Stimulated activated effector memory CD8-positive, alpha-beta T cell treated with anti-CD3 and anti-CD28 coated beads, Interleukin-12 subunit alpha, Interleukin-12 subunit beta, amount 100 ng/mL, for 72 hours (primary cell): ENCODE data around the gene PHRF1.

Experiments used
- ATAC-seq: fragments of 150-1000 bp; cut with Tn5 transposase; 2 replicates; pipeline ENCODE4 v1.10.0; 2021
- DNase-seq, 2 donors: peaks; one replicate each; pipeline ENCODE4 v3.0.0; 2021 to 2022; ENCODE audit warnings: low spot score in 2 of 2
- H3K27ac Mint-ChIP-seq: one replicate; pipeline ENCODE4 v1.8.0; 2022; ENCODE audit warnings: mild to moderate bottlenecking, mixed read lengths
- H3K36me3 Mint-ChIP-seq: one replicate; pipeline ENCODE4 v1.8.0; 2022; ENCODE audit warnings: mild to moderate bottlenecking, mixed read lengths
- H3K4me1 Mint-ChIP-seq: one replicate; pipeline ENCODE4 v1.8.0; 2022; ENCODE audit warnings: mixed read lengths
- H3K4me3 Mint-ChIP-seq: one replicate; pipeline ENCODE4 v1.8.0; 2022; ENCODE audit warnings: mild to moderate bottlenecking, mixed read lengths
- H3K9me3 Mint-ChIP-seq: one replicate; pipeline ENCODE4 v1.8.0; 2022; ENCODE audit warnings: mixed read lengths

PHRF1 gene, protein sequence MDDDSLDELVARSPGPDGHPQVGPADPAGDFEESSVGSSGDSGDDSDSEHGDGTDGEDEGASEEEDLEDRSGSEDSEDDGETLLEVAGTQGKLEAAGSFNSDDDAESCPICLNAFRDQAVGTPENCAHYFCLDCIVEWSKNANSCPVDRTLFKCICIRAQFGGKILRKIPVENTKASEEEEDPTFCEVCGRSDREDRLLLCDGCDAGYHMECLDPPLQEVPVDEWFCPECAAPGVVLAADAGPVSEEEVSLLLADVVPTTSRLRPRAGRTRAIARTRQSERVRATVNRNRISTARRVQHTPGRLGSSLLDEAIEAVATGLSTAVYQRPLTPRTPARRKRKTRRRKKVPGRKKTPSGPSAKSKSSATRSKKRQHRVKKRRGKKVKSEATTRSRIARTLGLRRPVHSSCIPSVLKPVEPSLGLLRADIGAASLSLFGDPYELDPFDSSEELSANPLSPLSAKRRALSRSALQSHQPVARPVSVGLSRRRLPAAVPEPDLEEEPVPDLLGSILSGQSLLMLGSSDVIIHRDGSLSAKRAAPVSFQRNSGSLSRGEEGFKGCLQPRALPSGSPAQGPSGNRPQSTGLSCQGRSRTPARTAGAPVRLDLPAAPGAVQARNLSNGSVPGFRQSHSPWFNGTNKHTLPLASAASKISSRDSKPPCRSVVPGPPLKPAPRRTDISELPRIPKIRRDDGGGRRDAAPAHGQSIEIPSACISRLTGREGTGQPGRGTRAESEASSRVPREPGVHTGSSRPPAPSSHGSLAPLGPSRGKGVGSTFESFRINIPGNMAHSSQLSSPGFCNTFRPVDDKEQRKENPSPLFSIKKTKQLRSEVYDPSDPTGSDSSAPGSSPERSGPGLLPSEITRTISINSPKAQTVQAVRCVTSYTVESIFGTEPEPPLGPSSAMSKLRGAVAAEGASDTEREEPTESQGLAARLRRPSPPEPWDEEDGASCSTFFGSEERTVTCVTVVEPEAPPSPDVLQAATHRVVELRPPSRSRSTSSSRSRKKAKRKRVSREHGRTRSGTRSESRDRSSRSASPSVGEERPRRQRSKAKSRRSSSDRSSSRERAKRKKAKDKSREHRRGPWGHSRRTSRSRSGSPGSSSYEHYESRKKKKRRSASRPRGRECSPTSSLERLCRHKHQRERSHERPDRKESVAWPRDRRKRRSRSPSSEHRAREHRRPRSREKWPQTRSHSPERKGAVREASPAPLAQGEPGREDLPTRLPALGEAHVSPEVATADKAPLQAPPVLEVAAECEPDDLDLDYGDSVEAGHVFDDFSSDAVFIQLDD (N-terminal part only)

DNA sequence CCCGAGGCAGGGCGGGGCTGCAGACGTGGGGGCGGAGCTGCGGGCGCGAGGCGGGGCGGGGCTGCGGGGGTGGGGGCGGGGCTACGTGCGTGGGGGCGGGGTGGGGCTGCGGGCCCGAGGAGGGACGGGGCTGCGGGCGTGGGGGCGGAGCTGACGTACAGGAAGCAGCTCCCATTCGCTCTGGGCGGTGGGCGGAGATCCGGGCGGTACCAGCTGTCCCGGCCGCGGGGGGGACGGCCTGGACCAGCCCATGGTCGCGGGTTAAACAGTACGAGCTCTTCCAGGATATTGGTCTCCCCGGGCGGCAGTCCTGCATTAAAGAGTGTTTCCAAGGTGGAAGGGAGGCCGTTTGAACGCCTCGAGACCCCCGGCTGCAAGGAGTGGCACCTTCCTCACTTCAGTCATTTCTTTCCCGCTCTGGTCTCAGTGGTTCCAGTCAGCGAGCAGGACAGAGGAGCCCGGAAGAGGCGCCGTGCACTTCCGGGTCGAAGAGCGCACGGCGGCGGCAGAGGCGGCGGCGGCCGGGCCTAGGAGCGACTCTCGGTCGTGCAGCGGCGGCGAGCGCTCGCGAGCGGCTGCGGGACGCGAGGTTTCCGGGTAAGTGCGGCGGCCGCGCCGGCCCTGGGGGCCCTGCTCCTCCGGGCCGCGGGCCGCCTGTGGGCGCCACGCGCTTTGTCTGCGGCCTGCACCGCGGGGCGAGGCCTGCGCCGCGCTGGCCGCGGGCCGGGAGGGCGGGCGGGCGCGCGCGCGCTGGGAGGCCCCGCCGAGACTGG, at the start of gene PHRF1:
TSS of gene PHRF1 (plus strand) at position 475 of the 773 bp plus-strand sequence. CDS start 5,043 bp downstream, outside the sequence.
- DNase-seq, result peak; percentile 95 to 97
- Mint-ChIP-seq H3K27ac (peak within 1 kb of the TSS; percentile 99), H3K36me3 (peaks cover 48% of the 10 kb centered on the region), H3K9me3 (no peaks in the 10 kb centered on the region), H3K4me1 (peaks cover 51% of the 10 kb centered on the region), H3K4me3 (peak within 1 kb of the TSS; percentile 82)
- ATAC-seq, result peak; percentile 93

DNA sequence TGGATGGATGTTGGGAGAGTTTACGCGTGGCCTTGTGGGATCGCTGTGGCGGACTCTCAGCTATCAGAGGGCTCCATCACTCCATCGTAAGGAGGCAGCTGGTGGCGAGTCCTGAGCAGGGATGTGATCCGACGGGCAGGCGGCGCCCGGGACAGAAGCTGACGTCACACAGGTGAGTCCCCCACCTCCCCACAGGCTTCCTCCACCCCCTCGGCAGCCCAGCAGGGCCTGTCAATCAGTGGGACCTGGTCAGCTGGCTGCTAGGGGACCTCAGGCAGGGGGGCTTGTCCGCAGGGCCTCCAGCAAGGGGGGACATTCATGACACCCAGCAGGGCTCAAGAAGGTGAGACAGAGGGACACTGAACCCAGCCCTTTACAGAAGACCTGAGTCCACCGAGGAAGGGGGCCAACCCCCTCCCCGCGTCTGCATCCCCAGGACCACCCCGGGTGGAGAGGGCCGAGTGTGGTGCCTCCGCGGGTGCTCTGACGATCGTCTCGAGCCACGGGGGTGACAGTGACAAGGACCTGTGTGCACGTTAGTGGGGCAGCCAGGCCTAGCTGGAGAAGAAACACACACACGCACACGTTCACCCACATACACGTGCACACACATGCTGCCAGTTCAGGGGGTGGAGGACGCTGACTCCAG, 48.0 kb upstream of the PHRF1 start:
- no peak for ATAC-seq
- peaks cover 5% of the 10 kb centered on the region for H3K4me1 Mint-ChIP-seq
- no peak overlapping the region for H3K4me3 Mint-ChIP-seq
- H3K27ac Mint-ChIP-seq, result no peak overlapping the region
- no peaks in the 10 kb centered on the region for H3K9me3 Mint-ChIP-seq
- H3K36me3 Mint-ChIP-seq, result peaks cover 16% of the 10 kb centered on the region
- no peak for DNase-seq

DNA sequence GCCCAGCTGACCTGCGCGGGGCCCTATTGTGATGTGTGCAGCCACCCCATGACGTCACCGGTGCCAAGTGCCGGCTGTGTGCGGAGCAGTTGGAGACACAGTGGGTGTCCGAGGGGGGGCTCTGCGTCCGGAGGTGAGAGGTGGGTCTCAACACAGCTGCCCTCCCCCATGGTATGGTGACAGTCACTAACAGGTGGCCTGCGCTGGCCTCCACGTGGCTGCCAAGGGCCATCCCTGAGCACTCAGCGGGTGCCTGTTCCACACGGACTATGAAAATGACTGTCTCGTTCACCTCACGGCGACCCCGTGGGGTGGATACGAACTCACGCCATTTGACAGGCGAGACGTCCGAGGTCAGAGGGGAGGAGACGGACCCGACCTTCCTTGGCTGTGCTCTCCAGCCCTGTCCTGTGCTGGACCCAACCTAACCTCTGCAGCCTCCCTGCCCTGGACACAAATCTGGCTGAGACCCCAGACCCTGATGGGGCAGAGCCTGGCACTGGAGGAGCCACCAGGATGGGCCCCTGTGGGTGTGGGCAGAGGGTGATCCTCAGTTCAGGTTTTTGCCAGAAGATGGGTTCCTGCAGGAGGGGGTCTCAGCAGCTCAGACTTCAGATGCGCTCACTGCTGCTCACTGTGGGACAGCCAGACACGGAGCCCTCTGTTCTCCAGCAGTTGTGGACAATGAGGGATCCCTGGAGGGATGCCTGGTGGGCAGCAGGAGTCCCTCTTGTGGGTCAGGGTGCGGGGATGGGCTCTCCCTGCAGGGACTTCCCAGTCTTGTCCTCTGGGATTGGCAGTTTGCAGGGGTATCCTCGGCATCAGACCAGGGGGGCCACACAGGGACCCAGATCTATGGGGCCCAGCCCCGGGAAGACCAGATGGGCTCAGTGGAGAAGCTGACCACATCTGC, 47.2 kb upstream of the PHRF1 start:
- H3K36me3 Mint-ChIP-seq, result peaks cover 16% of the 10 kb centered on the region
- no peak for ATAC-seq
- no peak overlapping the region for H3K27ac Mint-ChIP-seq
- H3K9me3 Mint-ChIP-seq, result no peaks in the 10 kb centered on the region
- no peak for DNase-seq
- no peak overlapping the region for H3K4me3 Mint-ChIP-seq
- peaks cover 5% of the 10 kb centered on the region for H3K4me1 Mint-ChIP-seq

DNA sequence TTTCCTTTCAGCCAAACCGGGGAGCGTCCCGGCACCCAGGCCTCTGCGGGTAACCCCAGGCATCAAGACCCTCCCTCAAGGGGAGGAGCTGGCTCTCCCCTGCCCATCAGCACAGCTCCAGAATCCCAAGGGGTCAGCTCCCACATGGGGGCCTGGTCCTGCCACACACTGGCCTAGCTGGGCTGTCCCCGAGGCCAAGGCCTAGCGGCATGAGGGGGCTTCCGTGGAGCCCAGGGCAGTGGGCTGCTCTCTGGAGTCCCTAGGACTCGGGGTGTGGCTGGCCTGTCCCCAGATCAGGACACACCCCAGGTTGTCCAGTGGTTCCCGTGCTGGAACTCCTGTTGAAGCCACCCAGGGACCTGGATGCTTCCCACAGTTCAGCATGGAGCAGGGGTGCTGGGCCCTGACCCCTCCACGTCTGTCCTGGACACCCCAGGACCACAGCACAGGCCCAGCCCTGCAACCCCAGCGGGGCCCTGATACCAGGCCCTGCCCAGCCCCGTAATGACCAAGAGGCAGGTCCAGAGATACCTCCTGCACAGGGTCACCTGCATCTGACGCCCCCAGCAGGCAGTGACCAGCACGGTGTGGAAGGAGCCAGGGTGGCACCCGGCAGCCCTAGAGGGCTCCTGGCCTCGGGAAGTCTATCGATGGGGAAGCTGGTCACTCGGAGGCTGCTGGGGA, 46.4 kb upstream of the PHRF1 start:
- no peak overlapping the region for H3K27ac Mint-ChIP-seq
- DNase-seq, result no peak
- H3K36me3 Mint-ChIP-seq, result peaks cover 16% of the 10 kb centered on the region
- ATAC-seq, result no peak
- no peak overlapping the region for H3K4me3 Mint-ChIP-seq
- H3K9me3 Mint-ChIP-seq, result no peaks in the 10 kb centered on the region
- peaks cover 5% of the 10 kb centered on the region for H3K4me1 Mint-ChIP-seq

DNA sequence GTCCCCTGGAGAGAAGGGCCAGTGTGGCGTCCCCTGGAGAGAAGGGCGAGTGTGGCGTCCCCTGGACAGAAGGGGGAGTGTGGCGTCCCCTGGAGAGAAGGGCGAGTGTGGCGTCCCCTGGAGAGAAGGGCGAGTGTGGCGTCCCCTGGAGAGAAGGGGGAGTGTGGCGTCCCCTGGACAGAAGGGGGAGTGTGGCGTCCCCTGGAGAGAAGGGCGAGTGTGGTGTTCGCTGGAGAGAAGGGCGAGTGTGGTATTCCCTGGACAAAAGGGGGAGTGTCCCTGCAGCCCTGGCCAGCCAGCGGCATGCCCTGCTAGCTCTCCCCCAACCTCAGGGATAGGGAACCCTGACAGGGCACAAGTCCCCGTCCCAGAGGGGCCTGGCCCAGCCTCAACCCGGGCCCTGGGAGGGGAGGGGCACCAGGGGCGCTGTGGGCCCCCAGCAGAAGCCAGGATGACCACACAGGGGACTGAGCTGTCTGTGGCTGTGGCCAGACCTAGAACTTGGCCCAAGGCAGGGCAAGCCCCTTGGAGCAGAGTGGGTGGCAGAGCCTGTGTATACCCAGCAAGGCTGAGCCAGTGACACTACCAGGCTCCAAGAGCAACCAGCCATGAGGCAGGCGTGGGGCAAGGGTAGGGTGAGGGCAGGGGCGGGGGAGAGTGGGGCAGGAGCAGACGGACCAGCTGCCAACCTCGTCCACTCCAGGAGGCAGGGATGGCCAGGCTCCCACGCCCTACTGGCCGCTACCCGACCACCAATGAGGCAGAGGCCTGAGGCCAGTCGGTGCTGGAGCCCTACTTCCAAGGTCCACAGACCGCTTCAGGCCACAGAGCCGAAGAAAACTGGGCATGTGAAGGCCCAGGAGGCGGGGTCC, 45.1 kb upstream of the PHRF1 start:
- H3K4me3 Mint-ChIP-seq, result no peak overlapping the region

DNA sequence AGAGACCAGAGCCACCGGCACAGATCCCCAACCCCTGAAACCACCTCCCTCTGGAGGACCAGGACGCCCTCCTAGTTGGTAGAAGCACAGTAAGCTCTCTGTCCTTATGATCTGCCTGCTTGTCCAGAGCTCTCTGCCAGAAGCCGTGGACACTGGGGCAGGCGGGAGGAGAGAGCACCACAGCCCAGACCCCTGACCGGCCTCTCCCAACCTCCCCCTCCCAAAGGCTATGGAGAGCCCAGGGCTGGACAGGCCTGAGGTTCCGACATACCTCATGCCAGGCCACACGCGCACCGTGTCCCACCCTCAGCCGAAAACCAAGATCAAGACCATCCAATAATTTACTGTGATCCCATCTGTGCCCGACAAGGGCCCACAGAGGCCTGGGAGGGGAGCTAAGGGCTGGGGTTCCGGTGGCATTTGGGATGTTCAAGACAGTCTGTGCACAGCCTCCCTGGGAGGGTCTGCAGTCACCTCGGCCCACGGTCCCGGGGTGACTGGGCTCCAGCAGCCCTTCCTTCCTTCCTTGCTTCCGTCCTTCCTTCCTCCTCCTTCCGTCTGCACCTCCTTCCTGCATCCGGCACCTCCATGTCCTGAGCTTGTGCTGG, 44.2 kb upstream of the PHRF1 start:
- peaks cover 16% of the 10 kb centered on the region for H3K36me3 Mint-ChIP-seq
- no peaks in the 10 kb centered on the region for H3K9me3 Mint-ChIP-seq
- peaks cover 12% of the 10 kb centered on the region for H3K4me1 Mint-ChIP-seq
- DNase-seq (no peak), ATAC-seq (no peak)
- no peak overlapping the region for H3K4me3 Mint-ChIP-seq
- H3K27ac Mint-ChIP-seq, result no peak overlapping the region

More for the DNA sequence above, 45.1 kb upstream of the PHRF1 start:
- Mint-ChIP-seq H3K36me3 (peaks cover 16% of the 10 kb centered on the region), H3K9me3 (no peaks in the 10 kb centered on the region), H3K27ac (no peak overlapping the region), H3K4me1 (peaks cover 9% of the 10 kb centered on the region)
- ATAC-seq (no peak), DNase-seq (no peak)

DNA sequence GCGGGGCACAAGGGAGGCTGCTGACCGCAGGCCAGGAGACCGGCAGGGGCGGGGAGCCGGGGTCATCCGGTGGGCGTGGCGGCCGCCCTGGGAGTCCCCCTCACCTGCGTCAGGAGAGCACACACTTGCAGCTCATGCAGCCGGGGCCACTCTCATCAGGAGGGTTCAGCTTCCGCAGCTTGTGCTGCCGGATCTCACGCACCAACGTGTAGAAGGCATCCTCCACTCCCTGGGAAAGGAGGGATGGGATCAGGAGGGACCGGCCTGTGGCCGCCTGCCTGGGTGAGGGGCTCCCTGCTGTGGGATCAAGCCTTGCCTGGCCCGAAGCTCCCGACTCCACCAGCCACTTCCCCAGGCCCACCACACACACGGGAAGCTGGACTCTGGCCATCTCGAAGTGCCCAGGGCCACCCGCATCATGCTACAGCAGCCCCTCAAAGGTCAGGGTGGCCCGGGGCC, 43.7 kb upstream of the PHRF1 start:
- H3K4me1 Mint-ChIP-seq, result peaks cover 18% of the 10 kb centered on the region
- peaks cover 16% of the 10 kb centered on the region for H3K36me3 Mint-ChIP-seq
- no peak for ATAC-seq
- no peak overlapping the region for H3K4me3 Mint-ChIP-seq
- no peak for DNase-seq
- H3K27ac Mint-ChIP-seq, result no peak overlapping the region
- H3K9me3 Mint-ChIP-seq, result no peaks in the 10 kb centered on the region

DNA sequence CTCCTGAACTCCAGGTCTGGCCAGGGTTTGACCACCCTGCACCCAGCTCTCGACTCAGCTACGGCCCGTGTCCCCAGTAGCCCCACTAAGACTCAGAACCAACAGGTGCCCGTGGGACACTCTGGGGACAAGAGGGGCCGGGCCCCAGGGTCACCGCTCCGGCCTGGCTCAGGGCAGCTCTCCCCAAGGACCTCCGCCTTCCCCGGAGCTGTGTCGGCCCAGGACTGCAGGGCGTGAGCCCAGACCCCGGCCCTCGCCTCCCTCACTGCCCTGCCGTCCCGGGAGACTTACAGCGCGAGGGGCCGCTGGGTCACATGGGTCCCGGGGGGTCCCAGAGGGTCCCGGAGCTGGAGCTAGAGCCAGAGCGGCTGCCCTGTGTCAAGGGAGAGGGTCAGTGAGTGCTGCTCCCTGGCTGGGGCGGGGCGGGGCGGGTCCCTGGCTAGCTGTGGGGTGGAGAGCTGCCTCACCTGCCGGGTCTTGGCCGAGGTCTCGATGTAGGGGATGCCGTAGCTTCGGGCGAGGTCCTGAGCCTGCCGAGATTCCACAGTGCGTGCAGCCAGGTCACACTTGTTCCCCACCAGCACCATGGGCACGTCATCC, 43.2 kb upstream of the PHRF1 start:
- ATAC-seq (no peak), DNase-seq (no peak)
- H3K27ac Mint-ChIP-seq, result no peak overlapping the region
- peaks cover 23% of the 10 kb centered on the region for H3K4me1 Mint-ChIP-seq
- H3K36me3 Mint-ChIP-seq, result peaks cover 16% of the 10 kb centered on the region
- H3K9me3 Mint-ChIP-seq, result no peaks in the 10 kb centered on the region
- no peak overlapping the region for H3K4me3 Mint-ChIP-seq

DNA sequence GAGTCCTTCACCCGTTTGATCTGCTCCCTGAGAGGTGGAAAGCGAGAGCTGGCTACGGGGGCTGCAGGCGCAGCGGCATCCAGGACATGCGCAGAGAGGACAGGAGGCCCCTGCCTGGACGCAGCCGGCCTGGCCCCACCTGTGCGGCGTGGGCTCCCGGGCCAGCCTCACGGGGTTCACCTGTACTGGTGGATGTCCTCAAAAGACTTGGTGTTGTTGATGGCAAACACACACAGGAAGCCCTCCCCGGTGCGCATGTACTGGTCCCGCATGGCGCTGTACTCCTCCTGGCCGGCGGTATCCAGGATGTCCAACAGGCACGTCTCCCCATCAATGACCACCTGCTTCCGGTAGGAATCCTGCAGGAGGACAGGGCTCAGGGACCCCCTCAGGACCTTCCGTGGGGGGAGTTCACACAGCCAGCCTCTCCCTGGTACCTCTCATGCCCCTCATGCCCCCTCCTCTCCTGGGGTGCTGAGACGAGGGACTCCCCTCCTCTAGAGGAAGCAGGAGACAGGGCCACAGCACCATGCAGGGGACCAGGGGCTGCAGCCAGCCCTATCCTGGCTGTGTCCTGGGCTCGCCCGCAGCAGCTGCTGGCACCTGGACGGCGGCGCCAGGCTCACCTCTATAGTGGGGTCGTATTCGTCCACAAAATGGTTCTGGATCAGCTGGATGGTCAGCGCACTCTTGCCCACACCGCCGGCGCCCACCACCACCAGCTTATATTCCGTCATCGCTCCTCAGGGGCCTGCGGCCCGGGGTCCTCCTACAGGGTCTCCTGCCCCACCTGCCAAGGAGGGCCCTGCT, 42.5 kb upstream of the PHRF1 start:
- peaks cover 16% of the 10 kb centered on the region for H3K36me3 Mint-ChIP-seq
- H3K4me3 Mint-ChIP-seq, result peak overlapping the region; percentile 67
- peaks cover 23% of the 10 kb centered on the region for H3K4me1 Mint-ChIP-seq
- DNase-seq (no peak), ATAC-seq (no peak)
- no peak overlapping the region for H3K27ac Mint-ChIP-seq
- no peaks in the 10 kb centered on the region for H3K9me3 Mint-ChIP-seq

DNA sequence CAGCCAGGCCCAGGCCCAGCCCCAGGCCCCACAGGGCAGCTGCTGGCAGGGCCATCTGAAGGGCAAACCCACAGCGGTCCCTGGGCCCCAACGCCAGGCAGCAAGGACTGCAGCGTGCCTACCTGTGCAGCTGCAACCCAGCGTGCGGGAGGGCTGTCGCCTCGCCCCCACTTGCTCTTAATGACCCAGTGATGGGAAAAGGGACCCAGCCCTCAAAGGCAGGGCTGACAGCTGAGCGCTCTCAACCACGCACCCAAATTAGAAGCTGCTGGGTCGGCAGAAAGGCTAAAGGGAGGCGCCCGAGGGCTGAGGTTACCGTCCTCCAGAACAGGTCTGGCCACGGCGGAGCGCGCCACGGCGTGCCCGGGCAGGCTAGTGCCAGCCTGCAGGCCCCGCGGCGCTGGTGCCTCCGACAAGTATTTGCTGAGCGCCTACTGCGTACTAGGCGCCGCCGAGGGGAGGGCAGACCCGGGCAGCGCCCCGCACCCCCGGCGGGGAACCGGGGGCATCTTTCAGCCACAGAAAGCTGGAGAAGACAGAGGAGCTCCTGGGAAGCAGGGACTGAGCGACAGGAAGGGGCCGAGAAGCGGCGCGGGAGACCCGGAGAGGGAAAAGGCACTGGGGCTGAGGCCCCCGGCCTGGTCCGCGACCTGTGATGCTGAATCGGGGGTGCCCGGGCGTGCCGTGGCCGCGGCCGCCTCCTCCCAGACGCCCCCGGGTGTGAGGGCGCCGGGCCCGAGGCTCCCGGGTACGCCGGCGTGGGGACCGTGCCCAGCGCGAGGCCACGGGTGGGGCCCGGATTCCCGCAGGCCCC, 41.7 kb upstream of the PHRF1 start:
- no peak overlapping the region for H3K27ac Mint-ChIP-seq

More for the DNA sequence above, 41.7 kb upstream of the PHRF1 start:
- no peaks in the 10 kb centered on the region for H3K9me3 Mint-ChIP-seq
- peaks cover 16% of the 10 kb centered on the region for H3K36me3 Mint-ChIP-seq
- peak overlapping the region; percentile 67 for H3K4me3 Mint-ChIP-seq
- peak in 1 of 2 donors; percentile 73 for DNase-seq
- peaks cover 23% of the 10 kb centered on the region for H3K4me1 Mint-ChIP-seq
- ATAC-seq, result peak; percentile 1
